Suppressor macrophage treated with lipopolysaccharide for 4 hours (primary cell): ENCODE data around the gene ATF6.
A peak's percentile ranks its signal among the peaks of the same experiment; 100 is the strongest.
"Not testable (repeated sequence)": the region's sequence is repeated elsewhere in the genome, so short reads cannot be mapped to it uniquely, and the experiment has no call there.

ENCODE experiments used
- DNase-seq: peaks from one replicate; pipeline ENCODE4 v3.0.0-alpha.2; 2020

Gene ATF6

GRCh38 chr1:161736335-161736969 lies 29.7 kb upstream of the ATF6 start:
- DNase-seq = peak; percentile 69

GRCh38 chr1:161737625-161738024 lies 28.5 kb upstream of the ATF6 start:
- no peak for DNase-seq

- DNase-seq = peak; percentile 92
These were observed 27.4 kb upstream of the ATF6 start for GRCh38 chr1:161738627-161739287.

- DNase-seq = peak; percentile 92
These were observed 26.1 kb upstream of the ATF6 start for GRCh38 chr1:161739865-161740566.

GRCh38 chr1:161740921-161741320 lies 25.2 kb upstream of the ATF6 start:
- peak; percentile 63 for DNase-seq

GRCh38 chr1:161743231-161743630 lies 22.9 kb upstream of the ATF6 start:
- no peak for DNase-seq

GRCh38 chr1:161747801-161748200 lies 18.3 kb upstream of the ATF6 start:
- DNase-seq = peak; percentile 58

GRCh38 chr1:161749509-161750407 lies 16.4 kb upstream of the ATF6 start, which contains the start of gene DUSP12:
Gene DUSP12, plus strand, starts transcription at chr1:161749786. Its CDS starts 16 bp downstream, at chr1:161749802.
- DNase-seq = peak; percentile 97

GRCh38 chr1:161763522-161764098 lies 2.5 kb upstream of the ATF6 start:
- no peak for DNase-seq

- DNase-seq = no peak
These were observed 2.3 kb downstream of the ATF6 start for GRCh38 chr1:161768461-161768860.

- no peak for DNase-seq
These were observed 3.0 kb downstream of the ATF6 start for GRCh38 chr1:161768986-161769672.

GRCh38 chr1:161769673-161770045 lies 3.5 kb downstream of the ATF6 start:
- not testable (repeated sequence) for DNase-seq

- no peak for DNase-seq
These were observed 4.1 kb downstream of the ATF6 start for GRCh38 chr1:161770250-161770649.

- DNase-seq = no peak
These were observed 5.0 kb downstream of the ATF6 start for GRCh38 chr1:161771161-161771560.

GRCh38 chr1:161771973-161772372 lies 5.9 kb downstream of the ATF6 start:
- no peak for DNase-seq

- DNase-seq = peak; percentile 83
These were observed 6.3 kb downstream of the ATF6 start for GRCh38 chr1:161772397-161772796.

GRCh38 chr1:161773791-161774190 lies 7.7 kb downstream of the ATF6 start:
- no peak for DNase-seq

- DNase-seq = no peak
These were observed 11.1 kb downstream of the ATF6 start for GRCh38 chr1:161777261-161777660.

- no peak for DNase-seq
These were observed 12.4 kb downstream of the ATF6 start for GRCh38 chr1:161778522-161778921.

GRCh38 chr1:161779393-161779792 lies 13.3 kb downstream of the ATF6 start:
- DNase-seq = no peak

GRCh38 chr1:161781995-161782394 lies 15.9 kb downstream of the ATF6 start:
- DNase-seq = no peak

GRCh38 chr1:161782886-161783285 lies 16.8 kb downstream of the ATF6 start:
- DNase-seq = no peak
